SK-N-SH treated with all-trans-retinoic acid at 6 μM for 48 hours (cell line): ENCODE measurements around the gene TMEM120B.

Source experiments
- ATAC-seq: fragments of 200-7000 bp; cut with Tn5 transposase; 3 replicates; pipeline ENCODE4 v1.9.1; 2020; ENCODE audit warnings: mild to moderate bottlenecking, moderate library complexity
- ARNTL ChIP-seq: fragments of 450-650 bp; formaldehyde crosslinking; IDR thresholded peaks from 2 replicates; pipeline ENCODE4 v1.5.0; 2020; ENCODE audit warnings: low read depth, mild to moderate bottlenecking, moderate library complexity, borderline replicate concordance
- BACH2 ChIP-seq: fragments of 250-450 bp; sonication (Bioruptor Pico); IDR thresholded peaks from 2 replicates; pipeline ENCODE4 v1.9.0; 2021; ENCODE audit warnings: mild to moderate bottlenecking, borderline replicate concordance
- CREB5 ChIP-seq: fragments of 250-450 bp; sonication (Bioruptor Pico); IDR thresholded peaks from 2 replicates; pipeline ENCODE4 v1.5.1; 2020; ENCODE audit warnings: low read depth, mild to moderate bottlenecking, moderate library complexity
- CSDC2 ChIP-seq: fragments of 250-450 bp; sonication (Bioruptor Pico); IDR thresholded peaks from 2 replicates; pipeline ENCODE4 v1.5.0; 2020; ENCODE audit warnings: mild to moderate bottlenecking, moderate library complexity
- CSRNP3 ChIP-seq: fragments of 250-450 bp; sonication (Bioruptor Pico); IDR thresholded peaks from 2 replicates; pipeline ENCODE4 v1.5.1; 2021; ENCODE audit warnings: mild to moderate bottlenecking, moderate library complexity
- ESRRG ChIP-seq: fragments of 250-450 bp; sonication (Bioruptor Pico); IDR thresholded peaks from 2 replicates; pipeline ENCODE4 v1.6.1; 2021; ENCODE audit warnings: mild to moderate bottlenecking
- GLIS3 ChIP-seq: fragments of 250-450 bp; sonication (Bioruptor Pico); IDR thresholded peaks from 2 replicates; pipeline ENCODE4 v1.5.0; 2020; ENCODE audit warnings: mild to moderate bottlenecking, moderate library complexity
- ISL1 ChIP-seq: fragments of 250-450 bp; sonication (Bioruptor Pico); IDR thresholded peaks from 2 replicates; pipeline ENCODE4 v2.1.2; 2022; ENCODE audit warnings: mild to moderate bottlenecking, moderate library complexity
- OSR1 ChIP-seq: fragments of 250-450 bp; sonication (Bioruptor Pico); IDR thresholded peaks from 2 replicates; pipeline ENCODE4 v1.8.0; 2022; ENCODE audit warnings: moderate library complexity, mild to moderate bottlenecking, inconsistent platforms
- PPARA ChIP-seq: fragments of 250-450 bp; sonication (Bioruptor Pico); IDR thresholded peaks from 2 replicates; pipeline ENCODE4 v1.5.0; 2020; ENCODE audit warnings: mild to moderate bottlenecking, borderline replicate concordance
- RARB ChIP-seq: fragments of 250-450 bp; sonication (Bioruptor Pico); IDR thresholded peaks from 2 replicates; pipeline ENCODE4 v1.8.0; 2021; ENCODE audit warnings: mild to moderate bottlenecking, moderate library complexity
- SNAI2 ChIP-seq: fragments of 250-450 bp; sonication (Bioruptor Pico); IDR thresholded peaks from 2 replicates; pipeline ENCODE4 v1.5.0; 2020; ENCODE audit warnings: mild to moderate bottlenecking, moderate library complexity
- TCF4 ChIP-seq: fragments of 250-450 bp; sonication (Bioruptor Pico); IDR thresholded peaks from 2 replicates; pipeline ENCODE4 v1.8.0; 2021; ENCODE audit warnings: mild to moderate bottlenecking, moderate library complexity, borderline replicate concordance
- TOX ChIP-seq: fragments of 250-450 bp; sonication (Bioruptor Pico); IDR thresholded peaks from 2 replicates; pipeline ENCODE4 v1.8.0; 2021; ENCODE audit warnings: mild to moderate bottlenecking, moderate library complexity, borderline replicate concordance
- ZC3H10 ChIP-seq: fragments of 250-450 bp; sonication (Bioruptor Pico); IDR thresholded peaks from 2 replicates; pipeline ENCODE4 v1.5.1; 2021; ENCODE audit warnings: mild to moderate bottlenecking, moderate library complexity
- ZFP3 ChIP-seq: fragments of 250-450 bp; sonication (Bioruptor Pico); IDR thresholded peaks from 2 replicates; pipeline ENCODE4 v1.5.0; 2020; ENCODE audit warnings: mild to moderate bottlenecking, moderate library complexity
- ZFP30 ChIP-seq: fragments of 450-650 bp; formaldehyde crosslinking; IDR thresholded peaks from 2 replicates; pipeline ENCODE4 v1.5.0; 2022; ENCODE audit warnings: mild to moderate bottlenecking, moderate library complexity
- ZNF565 ChIP-seq: fragments of 450-650 bp; formaldehyde crosslinking; conservative IDR thresholded peaks from 2 replicates; pipeline ENCODE4 v1.5.0; 2020; ENCODE audit warnings: low read depth, mild to moderate bottlenecking, moderate library complexity
- ZNF70 ChIP-seq: fragments of 450-650 bp; formaldehyde crosslinking; IDR thresholded peaks from 2 replicates; pipeline ENCODE4 v1.5.0; 2020; ENCODE audit warnings: mild to moderate bottlenecking, moderate library complexity
- ZNF8 ChIP-seq: fragments of 450-650 bp; formaldehyde crosslinking; IDR thresholded peaks from 2 replicates; pipeline ENCODE4 v1.5.0; 2020; ENCODE audit warnings: mild to moderate bottlenecking, moderate library complexity
- TF ChIP-seq, protein P1 (sequence below): fragments of 250-450 bp; sonication (Bioruptor Pico); IDR thresholded peaks from 2 replicates; pipeline ENCODE4 v1.8.0; 2020; ENCODE audit warnings: mild to moderate bottlenecking, moderate library complexity, borderline replicate concordance
- TF ChIP-seq, protein P2 (sequence below): fragments of 250-450 bp; sonication (Bioruptor Pico); IDR thresholded peaks from 2 replicates; pipeline ENCODE4 v1.8.0; 2021; ENCODE audit warnings: low read depth, mild to moderate bottlenecking, moderate library complexity, borderline replicate concordance
- TF ChIP-seq, protein P3 (sequence below): fragments of 250-450 bp; sonication (Bioruptor Pico); IDR thresholded peaks from 2 replicates; pipeline ENCODE4 v1.5.0; 2020; ENCODE audit warnings: mild to moderate bottlenecking, moderate library complexity

Gene TMEM120B

GRCh38 chr12:121715862-121716435, 3.4 kb downstream of the TMEM120B start:
- TF ChIP-seq ZNF565 (CRISPR knock-in tag) (no peak), RARB (CRISPR knock-in tag) (no peak), ZFP3 (CRISPR knock-in tag) (no peak), TCF4 (CRISPR knock-in tag) (no peak), ARNTL (CRISPR knock-in tag) (no peak), PPARA (CRISPR knock-in tag) (no peak), SNAI2 (no peak), CSRNP3 (CRISPR knock-in tag) (no peak), ESRRG (no peak)
- TF ChIP-seq, protein P1, sequence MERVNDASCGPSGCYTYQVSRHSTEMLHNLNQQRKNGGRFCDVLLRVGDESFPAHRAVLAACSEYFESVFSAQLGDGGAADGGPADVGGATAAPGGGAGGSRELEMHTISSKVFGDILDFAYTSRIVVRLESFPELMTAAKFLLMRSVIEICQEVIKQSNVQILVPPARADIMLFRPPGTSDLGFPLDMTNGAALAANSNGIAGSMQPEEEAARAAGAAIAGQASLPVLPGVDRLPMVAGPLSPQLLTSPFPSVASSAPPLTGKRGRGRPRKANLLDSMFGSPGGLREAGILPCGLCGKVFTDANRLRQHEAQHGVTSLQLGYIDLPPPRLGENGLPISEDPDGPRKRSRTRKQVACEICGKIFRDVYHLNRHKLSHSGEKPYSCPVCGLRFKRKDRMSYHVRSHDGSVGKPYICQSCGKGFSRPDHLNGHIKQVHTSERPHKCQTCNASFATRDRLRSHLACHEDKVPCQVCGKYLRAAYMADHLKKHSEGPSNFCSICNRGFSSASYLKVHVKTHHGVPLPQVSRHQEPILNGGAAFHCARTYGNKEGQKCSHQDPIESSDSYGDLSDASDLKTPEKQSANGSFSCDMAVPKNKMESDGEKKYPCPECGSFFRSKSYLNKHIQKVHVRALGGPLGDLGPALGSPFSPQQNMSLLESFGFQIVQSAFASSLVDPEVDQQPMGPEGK (CRISPR knock-in tag), result no peak
- TF ChIP-seq, protein P2, sequence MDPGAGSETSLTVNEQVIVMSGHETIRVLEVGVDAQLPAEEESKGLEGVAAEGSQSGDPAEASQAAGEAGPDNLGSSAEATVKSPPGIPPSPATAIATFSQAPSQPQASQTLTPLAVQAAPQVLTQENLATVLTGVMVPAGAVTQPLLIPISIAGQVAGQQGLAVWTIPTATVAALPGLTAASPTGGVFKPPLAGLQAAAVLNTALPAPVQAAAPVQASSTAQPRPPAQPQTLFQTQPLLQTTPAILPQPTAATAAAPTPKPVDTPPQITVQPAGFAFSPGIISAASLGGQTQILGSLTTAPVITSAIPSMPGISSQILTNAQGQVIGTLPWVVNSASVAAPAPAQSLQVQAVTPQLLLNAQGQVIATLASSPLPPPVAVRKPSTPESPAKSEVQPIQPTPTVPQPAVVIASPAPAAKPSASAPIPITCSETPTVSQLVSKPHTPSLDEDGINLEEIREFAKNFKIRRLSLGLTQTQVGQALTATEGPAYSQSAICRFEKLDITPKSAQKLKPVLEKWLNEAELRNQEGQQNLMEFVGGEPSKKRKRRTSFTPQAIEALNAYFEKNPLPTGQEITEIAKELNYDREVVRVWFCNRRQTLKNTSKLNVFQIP (CRISPR knock-in tag), result no peak
- TF ChIP-seq, all 23 proteins: peak for 0
- ATAC-seq, result no peak

- ATAC-seq, result peak; percentile 72
- TF ChIP-seq ZNF70 (CRISPR knock-in tag) (no peak), BACH2 (CRISPR knock-in tag) (no peak), ZFP30 (CRISPR knock-in tag) (no peak), ARNTL (CRISPR knock-in tag) (no peak), TOX (CRISPR knock-in tag) (no peak), OSR1 (CRISPR knock-in tag) (no peak)
- TF ChIP-seq, protein P3, sequence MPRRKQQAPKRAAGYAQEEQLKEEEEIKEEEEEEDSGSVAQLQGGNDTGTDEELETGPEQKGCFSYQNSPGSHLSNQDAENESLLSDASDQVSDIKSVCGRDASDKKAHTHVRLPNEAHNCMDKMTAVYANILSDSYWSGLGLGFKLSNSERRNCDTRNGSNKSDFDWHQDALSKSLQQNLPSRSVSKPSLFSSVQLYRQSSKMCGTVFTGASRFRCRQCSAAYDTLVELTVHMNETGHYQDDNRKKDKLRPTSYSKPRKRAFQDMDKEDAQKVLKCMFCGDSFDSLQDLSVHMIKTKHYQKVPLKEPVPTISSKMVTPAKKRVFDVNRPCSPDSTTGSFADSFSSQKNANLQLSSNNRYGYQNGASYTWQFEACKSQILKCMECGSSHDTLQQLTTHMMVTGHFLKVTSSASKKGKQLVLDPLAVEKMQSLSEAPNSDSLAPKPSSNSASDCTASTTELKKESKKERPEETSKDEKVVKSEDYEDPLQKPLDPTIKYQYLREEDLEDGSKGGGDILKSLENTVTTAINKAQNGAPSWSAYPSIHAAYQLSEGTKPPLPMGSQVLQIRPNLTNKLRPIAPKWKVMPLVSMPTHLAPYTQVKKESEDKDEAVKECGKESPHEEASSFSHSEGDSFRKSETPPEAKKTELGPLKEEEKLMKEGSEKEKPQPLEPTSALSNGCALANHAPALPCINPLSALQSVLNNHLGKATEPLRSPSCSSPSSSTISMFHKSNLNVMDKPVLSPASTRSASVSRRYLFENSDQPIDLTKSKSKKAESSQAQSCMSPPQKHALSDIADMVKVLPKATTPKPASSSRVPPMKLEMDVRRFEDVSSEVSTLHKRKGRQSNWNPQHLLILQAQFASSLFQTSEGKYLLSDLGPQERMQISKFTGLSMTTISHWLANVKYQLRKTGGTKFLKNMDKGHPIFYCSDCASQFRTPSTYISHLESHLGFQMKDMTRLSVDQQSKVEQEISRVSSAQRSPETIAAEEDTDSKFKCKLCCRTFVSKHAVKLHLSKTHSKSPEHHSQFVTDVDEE (CRISPR knock-in tag), result no peak
Observed at GRCh38 chr12:121717041-121717699, 4.6 kb downstream of the TMEM120B start.

DNA sequence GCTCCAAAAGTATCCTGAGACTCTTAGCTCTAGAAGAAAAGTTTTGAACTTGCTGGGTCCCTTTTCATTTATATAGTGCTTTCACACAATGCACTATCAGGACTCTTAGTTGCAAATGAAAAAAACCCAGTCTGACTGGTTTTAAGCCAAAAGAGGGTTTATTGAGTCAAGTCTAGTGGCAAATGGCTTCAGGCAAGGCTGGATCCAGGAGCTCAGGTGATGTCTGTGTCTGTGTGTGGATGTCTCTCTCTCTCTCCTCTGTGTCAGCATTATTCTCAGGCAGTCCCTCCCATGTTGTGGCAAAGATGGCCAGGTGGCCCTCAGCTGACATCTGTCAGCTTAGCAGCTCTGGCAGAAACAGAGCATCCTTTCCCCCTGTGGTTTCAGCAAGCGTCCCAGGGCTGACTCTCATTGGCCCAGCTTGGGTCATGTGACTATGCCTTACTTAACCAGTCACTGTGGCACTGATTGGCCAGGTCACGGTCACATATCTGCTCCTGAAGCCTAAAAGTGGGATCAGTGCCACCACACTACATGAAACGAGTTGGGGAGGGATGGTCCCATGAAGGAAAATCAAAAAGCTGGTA, 6.2 kb downstream of the TMEM120B start:
- no peak for ATAC-seq
- TF ChIP-seq, protein P2 (CRISPR knock-in tag), result no peak
- TF ChIP-seq ESRRG (no peak), SNAI2 (no peak), BACH2 (CRISPR knock-in tag) (no peak), ISL1 (CRISPR knock-in tag) (no peak), ZC3H10 (CRISPR knock-in tag) (no peak), CSDC2 (CRISPR knock-in tag) (no peak), ZNF8 (no peak), ZNF565 (CRISPR knock-in tag) (no peak), RARB (CRISPR knock-in tag) (no peak), ZNF70 (CRISPR knock-in tag) (no peak), OSR1 (CRISPR knock-in tag) (no peak), TOX (CRISPR knock-in tag) (no peak), GLIS3 (no peak), PPARA (CRISPR knock-in tag) (no peak), CREB5 (CRISPR knock-in tag) (no peak), ZFP30 (CRISPR knock-in tag) (no peak)
- TF ChIP-seq, protein P1 (CRISPR knock-in tag), result no peak
